Endothelial cell of umbilical vein (primary cell): ENCODE measurements around the gene KIF6. TPM values are rescaled to one million over a fixed set of nuclear protein-coding genes. Genes with fewer than 3 reads are reported as not detected.

Experiments used
- BruUV-seq: library from RNA; stranded (reverse); fragments of 400-500 nt; replicated peaks from 2 replicates; lab custom pipeline; 2021; lab: Mats Ljungman, UMichigan
- CTCF ChIA-PET: fragments of 300-600, 350-600 bp; sonication (Branson Sonifier 250); formaldehyde crosslinking; loops from one replicate; lab custom pipeline; 2021; ENCODE audit warnings: antibody characterized with exemption, inconsistent platforms; lab: Charles Lee
- POLR2A ChIA-PET: fragments of 300-600, 350-600 bp; sonication (Branson Sonifier 250); formaldehyde crosslinking; loops from one replicate; lab custom pipeline; 2021; ENCODE audit warnings: antibody characterized with exemption, inconsistent platforms; lab: Charles Lee
- DNase-seq: peaks from one replicate; pipeline ENCODE4 v3.0.0-alpha.2; 2011; ENCODE audit warnings: low read depth, low spot score
- FAIRE-seq: peaks from 2 replicates; lab custom pipeline; 2011; peaks lifted over from hg19 to GRCh38; lab: Jason Lieb, UNC
- H2AFZ ChIP-seq: 2 replicates; pipeline ENCODE4 v1.6.0; 2012; ENCODE audit warnings: low read depth, low read length, control low read depth, inconsistent platforms
- H3K27ac ChIP-seq: 2 replicates; pipeline ENCODE4 v1.5.1; 2011; ENCODE audit warnings: low read depth, mild to moderate bottlenecking, control low read depth, low read length, moderate library complexity; ENCODE audit not compliant: insufficient read depth
- H3K27me3 ChIP-seq, 2 experiments: 2 replicates each; pipeline versions ENCODE4 v1.6.0 to v1.6.1; 2011; ENCODE audit warnings: low read length in 2 of 2, mixed read lengths in 1 of 2; ENCODE audit not compliant: control insufficient read depth in 2 of 2, insufficient read depth in 2 of 2
- H3K36me3 ChIP-seq, 2 experiments: 2 replicates in 1 of 2; 3 replicates in 1 of 2; pipeline ENCODE4 v1.5.1; 2011; ENCODE audit warnings: low read length in 2 of 2, mild to moderate bottlenecking in 1 of 2, moderate library complexity in 1 of 2; ENCODE audit not compliant: control insufficient read depth in 2 of 2, insufficient read depth in 2 of 2; ENCODE audit errors: extremely low read depth in 1 of 2
- H3K4me1 ChIP-seq: 3 replicates; pipeline ENCODE4 v1.5.1; 2011; ENCODE audit warnings: mild to moderate bottlenecking, low read length; ENCODE audit not compliant: control insufficient read depth, insufficient read depth; ENCODE audit errors: extremely low read depth
- H3K4me2 ChIP-seq: 2 replicates; pipeline ENCODE4 v1.6.1; 2011; ENCODE audit warnings: low read length, control low read depth, mixed read lengths; ENCODE audit not compliant: insufficient read depth
- H3K4me3 ChIP-seq, 3 experiments: fragments of 200-600 bp in 1 of 3; sonication (generic), shearing (Covaris generic) in 1 of 3; replicated peaks in 1 of 3; 2 replicates each; pipeline ENCODE4 v1.5.1; 2011 to 2016; ENCODE audit warnings: control low read depth in 3 of 3, low read length in 3 of 3, mild to moderate bottlenecking in 2 of 3, inconsistent platforms in 1 of 3, low read depth in 1 of 3, moderate library complexity in 1 of 3; ENCODE audit not compliant: insufficient read depth in 1 of 3
- H3K79me2 ChIP-seq: 2 replicates; pipeline ENCODE4 v1.6.0; 2012; ENCODE audit warnings: low read length, inconsistent platforms; ENCODE audit not compliant: control insufficient read depth, insufficient read depth
- H3K9ac ChIP-seq: replicated peaks from 2 replicates; pipeline ENCODE3; 2011; ENCODE audit warnings: low read length, control low read depth; ENCODE audit not compliant: insufficient read depth; ENCODE audit errors: extremely low read depth
- H3K9me1 ChIP-seq: replicated peaks from 3 replicates; pipeline ENCODE4 v1.6.0; 2011; ENCODE audit warnings: mild to moderate bottlenecking, low read length; ENCODE audit not compliant: control insufficient read depth, insufficient read depth; ENCODE audit errors: extremely low read depth
- H3K9me3 ChIP-seq: replicated peaks from 2 replicates; pipeline ENCODE4 v1.5.1; 2012; ENCODE audit warnings: low read length, inconsistent platforms; ENCODE audit not compliant: control insufficient read depth, insufficient read depth
- H4K20me1 ChIP-seq: replicated peaks from 2 replicates; pipeline ENCODE3; 2011; ENCODE audit warnings: mild to moderate bottlenecking, low read length; ENCODE audit not compliant: control insufficient read depth, insufficient read depth; ENCODE audit errors: extremely low read depth
- CTCF ChIP-seq, 2 donors: IDR thresholded peaks; 1 replicate in 1 of 2; 2 replicates in 1 of 2; pipeline ENCODE4 v1.5.1; 2011; ENCODE audit warnings: low read length in 2 of 2, mild to moderate bottlenecking in 2 of 2, moderate library complexity in 2 of 2, control low read depth in 1 of 2, inconsistent platforms in 1 of 2, low read depth in 1 of 2; ENCODE audit not compliant: insufficient read depth in 1 of 2; ENCODE audit errors: extremely low read depth in 1 of 2
- EZH2 ChIP-seq: IDR thresholded peaks from 2 replicates; pipeline ENCODE4 v1.6.1; 2012; ENCODE audit warnings: borderline replicate concordance, low read depth, mild to moderate bottlenecking, moderate library complexity, low read length, inconsistent platforms; ENCODE audit not compliant: severe bottlenecking
- FOS ChIP-seq: IDR thresholded peaks from 2 replicates; pipeline ENCODE4 v1.6.1; 2011; ENCODE audit warnings: mild to moderate bottlenecking, low read length, moderate library complexity, borderline replicate concordance; ENCODE audit not compliant: insufficient read depth
- GATA2 ChIP-seq: IDR thresholded peaks from 2 replicates; pipeline ENCODE4 v1.7.0; 2011; ENCODE audit warnings: low read depth, mild to moderate bottlenecking, moderate library complexity, mixed read lengths, low read length; ENCODE audit not compliant: insufficient read length, insufficient read depth
- JUN ChIP-seq: IDR thresholded peaks from 2 replicates; pipeline ENCODE4 v1.6.1; 2011; ENCODE audit warnings: borderline replicate concordance, low read depth; ENCODE audit not compliant: insufficient read length, insufficient read depth
- MYC ChIP-seq: IDR thresholded peaks from one replicate; pipeline ENCODE4 v1.6.1; 2011; ENCODE audit warnings: mild to moderate bottlenecking, low read depth, low read length
- POLR2A ChIP-seq: IDR thresholded peaks from 2 replicates; pipeline ENCODE4 v1.6.1; 2012; ENCODE audit warnings: low read depth, mild to moderate bottlenecking, control low read depth, low read length
- POLR2AphosphoS5 ChIP-seq: IDR thresholded peaks from 2 replicates; pipeline ENCODE4 v1.6.1; 2012; ENCODE audit warnings: low read depth, mild to moderate bottlenecking, control low read depth, low read length, moderate library complexity; ENCODE audit not compliant: insufficient read depth
- dilution Hi-C: fragments of 300-500 bp; cut with MboI; formaldehyde crosslinking; loops from one replicate; pipeline ENCODE4 v1.15.0; 2019; ENCODE audit warnings: low sequenced_read_pairs; ENCODE audit not compliant: extremely low pct_ligation_motif_present
- intact Hi-C: fragments of 100-400 bp; cut with micrococcal nuclease; formaldehyde crosslinking; loops from one replicate; pipeline ENCODE4 v1.10.0; 2022
- polyA plus RNA-seq, 4 experiments: library from polyadenylated mRNA; depleted of rRNA in 3 of 4; stranded (reverse) in 3 of 4; unstranded in 1 of 4; fragments of >200 nt; gene quantifications; 2 replicates each; pipeline versions ENCODE4 v1.2.1 to v1.2.3, GENCODE V29; 2011 to 2012; ENCODE audit warnings: missing spikeins in 1 of 4
- total RNA-seq: library from RNA; stranded (reverse); gene quantifications from 2 replicates; pipeline ENCODE4 v1.2.3, GENCODE V29; 2021
- TF ChIP-seq, protein P1 (sequence below): IDR thresholded peaks from 2 replicates; pipeline ENCODE4 v1.6.1; 2011; ENCODE audit not compliant: insufficient read depth, insufficient read length

The KIF6 gene
- total and polyA plus RNA-seq, 2 donors (not counting 3 experiments of a cell fraction or from before 2014, with no cell fraction given), result not detected

DNA sequence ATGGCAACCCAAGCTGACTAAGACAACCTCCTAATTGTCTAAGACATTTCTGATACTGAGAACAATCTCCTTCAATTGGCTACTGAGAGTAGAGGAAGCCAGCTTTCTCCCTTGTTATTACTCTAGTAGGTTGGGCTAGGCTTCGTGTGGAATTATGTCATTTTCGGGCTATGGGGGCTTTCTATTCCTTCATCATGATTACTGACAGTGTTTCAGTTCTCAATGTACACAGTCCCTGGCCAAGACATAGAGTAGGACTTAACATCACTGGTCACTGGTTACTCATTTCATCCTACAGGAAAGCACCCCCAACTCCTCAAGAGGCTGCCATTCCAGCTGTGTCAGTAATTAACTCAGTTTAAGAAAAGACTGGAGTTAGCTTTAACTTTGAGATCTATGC lies 100.0 kb downstream of the KIF6 start:
- dilution Hi-C loops, result no loop called here
- no TSS peak for BruUV-seq
- ChIA-PET POLR2A (no interaction called here), CTCF (no interaction called here)
- Histone ChIP-seq H3K9me3 (no peaks in the 10 kb centered on the region), H3K79me2 (no peaks in the 10 kb centered on the region), H3K4me2 (no peak overlapping the region), H3K4me1 (no peaks in the 10 kb centered on the region), H2AFZ (no peak overlapping the region), H3K9me1 (no peaks in the 10 kb centered on the region), H3K27me3 (no peaks in the 10 kb centered on the region), H3K36me3 (no peaks in the 10 kb centered on the region), H3K27ac (no peak overlapping the region), H4K20me1 (no peaks in the 10 kb centered on the region), H3K4me3 (no peak overlapping the region), H3K9ac (no peak overlapping the region)
- TF ChIP-seq GATA2 (no peak), FOS (no peak), MYC (no peak), CTCF (IDR thresholded peaks at IDR 0.05; ENCODE audit: extremely low read depth in 1 of 2, insufficient read depth in 1 of 2, low read depth in 1 of 2, low read length in 2 of 2) (no peak), POLR2A (no peak), JUN (no peak), EZH2 (no peak), POLR2AphosphoS5 (no peak)
- TF ChIP-seq, protein P1, sequence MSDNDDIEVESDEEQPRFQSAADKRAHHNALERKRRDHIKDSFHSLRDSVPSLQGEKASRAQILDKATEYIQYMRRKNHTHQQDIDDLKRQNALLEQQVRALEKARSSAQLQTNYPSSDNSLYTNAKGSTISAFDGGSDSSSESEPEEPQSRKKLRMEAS, result no peak
- DNase-seq, result no peak
- intact Hi-C loops, result no loop called here
- no peak for FAIRE-seq
